ENCODE measurements around the gene MEX3A. TPM values are rescaled to one million over a fixed set of nuclear protein-coding genes. Genes with fewer than 3 reads are reported as not detected.

The MEX3A gene
- total RNA-seq, 4 donors from 2014 or later, result 0.15 to 1.4 (median 0.65) TPM

DNA sequence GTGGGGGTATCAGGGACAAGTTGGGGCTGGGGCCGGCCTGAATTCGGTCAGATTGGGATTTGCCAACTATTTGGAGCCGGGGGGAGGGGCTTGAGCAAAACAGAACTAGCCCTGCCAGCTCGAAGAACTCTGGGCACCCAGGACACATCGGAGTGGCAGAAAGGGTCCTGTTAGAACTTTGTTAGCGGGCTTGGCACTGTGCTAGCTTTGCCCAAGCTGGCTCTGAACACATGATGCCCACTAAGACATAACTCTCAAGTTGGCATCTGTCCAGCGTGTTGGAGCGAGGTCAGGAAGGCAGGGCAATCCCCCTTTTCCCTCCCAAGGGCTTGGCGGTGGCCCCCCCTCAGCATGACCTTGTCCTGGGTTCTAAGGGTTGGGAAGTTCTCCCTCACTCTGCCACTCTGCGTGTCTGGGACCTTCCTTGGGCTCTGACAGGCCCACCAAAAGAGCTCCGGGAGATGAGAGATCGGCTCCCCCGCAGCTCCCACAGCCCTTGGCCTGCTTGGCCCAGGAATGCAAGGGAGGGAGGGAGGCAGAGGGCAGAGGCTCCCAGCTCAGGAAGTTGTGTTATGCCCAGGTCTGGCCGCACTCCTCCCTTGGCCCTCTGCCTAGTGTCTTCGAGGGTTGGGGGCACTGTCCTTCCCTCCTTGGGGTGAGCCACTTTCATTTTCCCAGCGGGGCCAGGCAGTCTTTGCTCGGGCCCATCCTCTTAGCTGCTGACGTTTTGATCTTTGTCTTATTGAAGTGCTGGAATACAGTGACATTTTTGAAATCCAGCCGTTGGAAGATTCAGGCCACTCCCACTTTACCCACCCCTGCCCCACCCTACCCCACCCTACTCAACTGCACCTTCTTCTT lies 33.5 kb upstream of the MEX3A start:
- TF ChIP-seq POLR2A (IDR thresholded peaks at IDR 0.05), result peak in 3 of 4 donors; percentile 7 to 61 (median 50)
- TF ChIP-seq, protein P1, sequence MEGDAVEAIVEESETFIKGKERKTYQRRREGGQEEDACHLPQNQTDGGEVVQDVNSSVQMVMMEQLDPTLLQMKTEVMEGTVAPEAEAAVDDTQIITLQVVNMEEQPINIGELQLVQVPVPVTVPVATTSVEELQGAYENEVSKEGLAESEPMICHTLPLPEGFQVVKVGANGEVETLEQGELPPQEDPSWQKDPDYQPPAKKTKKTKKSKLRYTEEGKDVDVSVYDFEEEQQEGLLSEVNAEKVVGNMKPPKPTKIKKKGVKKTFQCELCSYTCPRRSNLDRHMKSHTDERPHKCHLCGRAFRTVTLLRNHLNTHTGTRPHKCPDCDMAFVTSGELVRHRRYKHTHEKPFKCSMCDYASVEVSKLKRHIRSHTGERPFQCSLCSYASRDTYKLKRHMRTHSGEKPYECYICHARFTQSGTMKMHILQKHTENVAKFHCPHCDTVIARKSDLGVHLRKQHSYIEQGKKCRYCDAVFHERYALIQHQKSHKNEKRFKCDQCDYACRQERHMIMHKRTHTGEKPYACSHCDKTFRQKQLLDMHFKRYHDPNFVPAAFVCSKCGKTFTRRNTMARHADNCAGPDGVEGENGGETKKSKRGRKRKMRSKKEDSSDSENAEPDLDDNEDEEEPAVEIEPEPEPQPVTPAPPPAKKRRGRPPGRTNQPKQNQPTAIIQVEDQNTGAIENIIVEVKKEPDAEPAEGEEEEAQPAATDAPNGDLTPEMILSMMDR (IDR thresholded peaks at IDR 0.05), result no peak
- Histone ChIP-seq H3K27ac (peak overlapping the region; percentile 96 to 99 (median 98)), H3K4me3 (peak overlapping the region; percentile 91 to 93 (median 92)), H3K9me3 (no peaks in the 10 kb centered on the region), H3K36me3 (no peaks in the 10 kb centered on the region), H3K4me1 (peaks cover 50 to 85% (median 65%) of the 10 kb centered on the region in 3 donors), H3K27me3 (no peaks in the 10 kb centered on the region)
- WGBS, 2 donors, result 1 to 3% methylated on average over 15 to 17 of the region's 19 CpGs
- DNase-seq, result no peak
- intact Hi-C loops (cut with DNase I), result no loop called here

DNA sequence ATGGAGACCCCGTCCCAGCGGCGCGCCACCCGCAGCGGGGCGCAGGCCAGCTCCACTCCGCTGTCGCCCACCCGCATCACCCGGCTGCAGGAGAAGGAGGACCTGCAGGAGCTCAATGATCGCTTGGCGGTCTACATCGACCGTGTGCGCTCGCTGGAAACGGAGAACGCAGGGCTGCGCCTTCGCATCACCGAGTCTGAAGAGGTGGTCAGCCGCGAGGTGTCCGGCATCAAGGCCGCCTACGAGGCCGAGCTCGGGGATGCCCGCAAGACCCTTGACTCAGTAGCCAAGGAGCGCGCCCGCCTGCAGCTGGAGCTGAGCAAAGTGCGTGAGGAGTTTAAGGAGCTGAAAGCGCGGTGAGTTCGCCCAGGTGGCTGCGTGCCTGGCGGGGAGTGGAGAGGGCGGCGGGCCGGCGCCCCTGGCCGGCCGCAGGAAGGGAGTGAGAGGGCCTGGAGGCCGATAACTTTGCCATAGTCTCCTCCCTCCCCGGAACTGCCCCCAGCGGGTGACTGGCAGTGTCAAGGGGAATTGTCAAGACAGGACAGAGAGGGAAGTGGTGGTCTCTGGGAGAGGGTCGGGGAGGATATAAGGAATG lies 32.8 kb upstream of the MEX3A start:
- H3K4me3 ChIP-seq, result peak overlapping the region; percentile 91 to 93 (median 92)
- intact Hi-C loops (cut with DNase I), result no loop called here
- DNase-seq, result no peak
- H3K27me3 ChIP-seq, result no peaks in the 10 kb centered on the region
- peaks cover 43 to 78% (median 58%) of the 10 kb centered on the region in 3 donors for H3K4me1 ChIP-seq
- 0% methylated on average over 3 to 8 of the region's 49 CpGs for WGBS, 2 donors
- TF ChIP-seq POLR2A (IDR thresholded peaks at IDR 0.05), result peak in 1 of 4 donors; percentile 50
- TF ChIP-seq, protein P1 (IDR thresholded peaks at IDR 0.05), result no peak
- H3K36me3 ChIP-seq, result no peaks in the 10 kb centered on the region
- H3K27ac ChIP-seq, result peak overlapping the region; percentile 96 to 99 (median 98)
- H3K9me3 ChIP-seq, result no peaks in the 10 kb centered on the region

DNA sequence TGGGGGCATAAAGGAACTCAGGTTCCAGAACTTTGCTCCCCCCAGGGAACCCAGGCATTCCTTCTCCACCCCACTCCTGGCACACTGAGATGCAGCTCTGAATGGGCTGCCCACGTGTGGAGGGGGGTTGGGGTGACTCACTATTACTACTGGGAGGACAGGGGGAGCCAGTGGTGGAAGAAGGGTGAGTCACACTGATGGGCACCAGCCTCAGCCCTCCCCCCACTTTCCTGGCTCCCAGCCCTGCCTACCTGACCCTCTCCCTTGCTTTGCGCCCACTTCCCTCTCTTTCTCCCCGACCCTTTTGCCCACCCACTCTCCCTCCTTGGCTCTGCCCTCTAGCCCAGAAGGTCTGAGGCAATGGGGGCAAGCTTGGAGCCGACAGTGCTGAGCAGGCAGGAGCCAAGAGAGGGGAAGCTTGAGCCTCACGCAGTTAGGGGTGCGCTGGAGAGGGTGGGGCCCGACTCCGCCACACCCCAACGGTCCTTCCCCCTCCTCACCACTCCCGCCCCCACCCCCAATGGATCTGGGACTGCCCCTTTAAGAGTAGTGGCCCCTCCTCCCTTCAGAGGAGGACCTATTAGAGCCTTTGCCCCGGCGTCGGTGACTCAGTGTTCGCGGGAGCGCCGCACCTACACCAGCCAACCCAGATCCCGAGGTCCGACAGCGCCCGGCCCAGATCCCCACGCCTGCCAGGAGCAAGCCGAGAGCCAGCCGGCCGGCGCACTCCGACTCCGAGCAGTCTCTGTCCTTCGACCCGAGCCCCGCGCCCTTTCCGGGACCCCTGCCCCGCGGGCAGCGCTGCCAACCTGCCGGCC lies 32.0 kb upstream of the MEX3A start, which contains the start of gene LMNA:
LMNA (plus strand) TSS at position 611 of the 818 bp plus-strand sequence. CDS start 208 bp downstream, outside the sequence.
- 0% methylated on average over 3 to 9 of the region's 37 CpGs for WGBS, 2 donors
- DNase-seq, result peak; percentile 52

GRCh38 chr1:156113282-156113950 lies 31.2 kb upstream of the MEX3A start:
- Histone ChIP-seq H3K27me3 (no peaks in the 10 kb centered on the region), H3K36me3 (no peaks in the 10 kb centered on the region), H3K4me1 (peaks cover 29 to 72% (median 42%) of the 10 kb centered on the region in 3 donors), H3K27ac (peak overlapping the region; percentile 96 to 99 (median 98)), H3K9me3 (no peaks in the 10 kb centered on the region), H3K4me3 (peak overlapping the region in 2 of 4 donors; percentile 91 to 93)
- no peak for DNase-seq
- intact Hi-C loops (cut with DNase I), result no loop called here
- whole genome bisulfite sequencing, 2 donors, result 38 to 41% methylated on average over 3 to 4 of the region's 4 CpGs
- no peak for TF ChIP-seq POLR2A (IDR thresholded peaks at IDR 0.05)
- TF ChIP-seq, protein P1 (IDR thresholded peaks at IDR 0.05), result no peak

More for the DNA sequence above, 32.0 kb upstream of the MEX3A start, which contains the start of gene LMNA:
- H3K4me1 ChIP-seq, result peaks cover 36 to 72% (median 51%) of the 10 kb centered on the region in 3 donors
- no peaks in the 10 kb centered on the region for H3K36me3 ChIP-seq
- H3K9me3 ChIP-seq, result no peaks in the 10 kb centered on the region
- no peaks in the 10 kb centered on the region for H3K27me3 ChIP-seq
- peak within 1 kb of the TSS; percentile 96 to 99 (median 98) for H3K27ac ChIP-seq
- peak within 1 kb of the TSS; percentile 91 to 93 (median 92) for H3K4me3 ChIP-seq
- TF ChIP-seq POLR2A (IDR thresholded peaks at IDR 0.05), result peak in 3 of 4 donors; percentile 88 to 99 (median 98)
- TF ChIP-seq, protein P1 (IDR thresholded peaks at IDR 0.05), result no peak
- intact Hi-C loops (cut with DNase I), result no loop called here

Data from esophagus squamous epithelium (tissue), 5 donors.